Breast epithelium (tissue), 4 donors: ENCODE data around the gene LDHD. TPM values are rescaled to one million over a fixed set of nuclear protein-coding genes. Genes with fewer than 3 reads are reported as not detected.

Source experiments
- DNase-seq, 2 donors: peaks; one replicate each; pipeline ENCODE4 v3.0.0-alpha.2; 2019; ENCODE audit warnings: low spot score in 2 of 2
- H3K27ac ChIP-seq, 2 donors: fragments of 200-600 bp; sonication (generic) in 1 of 2; one replicate each; pipeline ENCODE4 v1.5.1; 2016 to 2019; ENCODE audit warnings: mild to moderate bottlenecking in 1 of 2
- H3K27me3 ChIP-seq, 2 donors: fragments of 200-600 bp; sonication (generic) in 1 of 2; one replicate each; pipeline versions ENCODE4 v1.5.1 to v1.6.0; 2017 to 2019; ENCODE audit warnings: control low read depth in 1 of 2, mild to moderate bottlenecking in 1 of 2
- H3K36me3 ChIP-seq: fragments of 200-600 bp; one replicate; pipeline ENCODE4 v1.5.1; 2019
- H3K4me1 ChIP-seq, 2 donors: fragments of 200-600 bp; sonication (generic); one replicate each; pipeline ENCODE4 v1.5.1; 2016 to 2019; ENCODE audit warnings: control low read depth in 1 of 2
- H3K4me3 ChIP-seq, 3 donors: fragments of 200-600 bp; sonication (generic); 1 replicate in 2 of 3; 2 replicates in 1 of 3; pipeline ENCODE4 v1.5.1; 2016 to 2019; ENCODE audit warnings: mild to moderate bottlenecking in 3 of 3, moderate library complexity in 2 of 3
- H3K9me3 ChIP-seq, 2 donors: fragments of 200-600 bp; sonication (generic) in 1 of 2; one replicate each; pipeline ENCODE4 v1.5.1; 2016 to 2019; ENCODE audit warnings: control low read depth in 1 of 2
- POLR2A ChIP-seq: fragments of 450-650 bp; IDR thresholded peaks from one replicate; pipeline ENCODE4 v1.6.1; 2016; ENCODE audit warnings: antibody characterized with exemption, mild to moderate bottlenecking, moderate library complexity
- POLR2AphosphoS5 ChIP-seq, 3 donors: sonication (generic); formaldehyde crosslinking; IDR thresholded peaks; one replicate each; pipeline ENCODE4 v1.6.1; 2017; ENCODE audit warnings: antibody characterized with exemption in 3 of 3
- intact Hi-C: fragments of 100-400 bp; cut with DNase I; formaldehyde crosslinking; loops from one replicate; pipeline ENCODE4 v1.15.1; 2023; ENCODE audit warnings: low total_unique reads
- total RNA-seq, 3 donors: library from RNA; depleted of rRNA; stranded (reverse); fragments of >200 nt; gene quantifications; one replicate each; pipeline ENCODE4 v1.1.0, GENCODE V29; 2016
- TF ChIP-seq, protein P1 (sequence below), 3 donors: fragments of 450-650 bp; IDR thresholded peaks; one replicate each; pipeline ENCODE4 v1.5.1; 2016 to 2017; ENCODE audit warnings: antibody characterized with exemption in 3 of 3, mild to moderate bottlenecking in 3 of 3, moderate library complexity in 3 of 3

Gene LDHD
- 10 to 100 TPM; 10.5 to 17.6 (median 10.7) TPM for total RNA-seq

DNA sequence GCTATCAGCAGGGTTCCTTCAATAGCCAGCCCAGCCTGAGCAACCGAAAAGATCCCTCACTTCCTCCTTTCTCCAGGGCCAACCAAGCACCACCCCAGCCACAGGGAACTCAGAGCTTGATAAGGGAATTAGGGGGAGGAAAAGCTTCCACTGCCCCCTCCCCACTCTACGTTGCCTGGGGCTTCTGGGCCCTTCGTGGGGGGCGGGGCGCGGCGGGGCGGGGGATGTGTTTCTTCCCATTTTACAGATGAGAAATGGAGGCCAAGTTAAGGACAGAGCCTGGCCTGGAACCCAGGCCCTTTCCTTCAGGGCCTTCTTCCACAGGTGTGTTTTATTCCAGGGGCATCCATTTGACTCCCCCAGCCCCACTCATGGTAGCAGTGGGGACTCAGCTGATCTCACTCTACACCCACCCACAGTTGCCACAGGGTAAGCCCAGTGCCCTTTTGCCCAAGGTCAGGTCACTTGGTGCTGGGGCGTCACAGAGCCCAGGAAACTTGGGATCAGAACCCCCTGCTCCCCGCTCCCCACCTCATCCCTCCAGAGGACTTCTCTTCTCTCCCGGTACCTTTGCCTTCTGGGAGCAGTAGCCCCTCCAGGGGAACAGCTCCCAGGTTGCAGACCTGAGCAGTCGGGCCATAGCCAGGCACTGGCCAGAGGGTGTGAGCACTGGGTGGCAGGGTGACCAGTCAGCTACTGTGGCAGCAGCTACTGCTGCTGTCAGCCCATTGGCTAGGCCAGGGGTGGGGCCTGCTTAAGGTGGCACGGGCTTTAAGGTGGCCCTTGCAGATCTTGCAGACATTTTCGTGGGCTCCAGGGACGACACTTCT, at the start of gene LDHD:
TSS of gene LDHD (minus strand) at position 700 of the 830 bp plus-strand sequence. CDS start at position 640, 60 bp downstream.
- intact Hi-C loops: no loop called here
- DNase-seq: peak; percentile 70 to 80
- peak within 1 kb of the TSS; percentile 67 for H3K27ac ChIP-seq

GRCh38 chr16:75160386-75160785, 43.8 kb upstream of the LDHD start:
- intact Hi-C loops: no loop called here
- Histone ChIP-seq H3K36me3 (no peaks in the 10 kb centered on the region), H3K4me1 (no peaks in the 10 kb centered on the region)

More for the DNA sequence above, at the start of gene LDHD:
- Histone ChIP-seq H3K4me3 (peak within 1 kb of the TSS; percentile 47 to 75 (median 60)), H3K9me3 (peaks cover 0 to 2% of the 10 kb centered on the region in 2 donors), H3K4me1 (peaks cover 9% of the 10 kb centered on the region in 2 donors), H3K36me3 (no peaks in the 10 kb centered on the region), H3K27me3 (no peaks in the 10 kb centered on the region)
- TF ChIP-seq POLR2AphosphoS5 (IDR thresholded peaks at IDR 0.05) (peak in 2 of 3 donors; percentile 27 to 51), POLR2A (no peak)

GRCh38 chr16:75152635-75153034, 36.1 kb upstream of the LDHD start:
- no peak overlapping the region for H3K4me3 ChIP-seq
- H3K27me3 ChIP-seq: no peaks in the 10 kb centered on the region
- no peak for DNase-seq
- peaks cover 11 to 23% of the 10 kb centered on the region in 2 donors for H3K9me3 ChIP-seq
- TF ChIP-seq POLR2AphosphoS5 (IDR thresholded peaks at IDR 0.05): no peak
- TF ChIP-seq, protein P1, sequence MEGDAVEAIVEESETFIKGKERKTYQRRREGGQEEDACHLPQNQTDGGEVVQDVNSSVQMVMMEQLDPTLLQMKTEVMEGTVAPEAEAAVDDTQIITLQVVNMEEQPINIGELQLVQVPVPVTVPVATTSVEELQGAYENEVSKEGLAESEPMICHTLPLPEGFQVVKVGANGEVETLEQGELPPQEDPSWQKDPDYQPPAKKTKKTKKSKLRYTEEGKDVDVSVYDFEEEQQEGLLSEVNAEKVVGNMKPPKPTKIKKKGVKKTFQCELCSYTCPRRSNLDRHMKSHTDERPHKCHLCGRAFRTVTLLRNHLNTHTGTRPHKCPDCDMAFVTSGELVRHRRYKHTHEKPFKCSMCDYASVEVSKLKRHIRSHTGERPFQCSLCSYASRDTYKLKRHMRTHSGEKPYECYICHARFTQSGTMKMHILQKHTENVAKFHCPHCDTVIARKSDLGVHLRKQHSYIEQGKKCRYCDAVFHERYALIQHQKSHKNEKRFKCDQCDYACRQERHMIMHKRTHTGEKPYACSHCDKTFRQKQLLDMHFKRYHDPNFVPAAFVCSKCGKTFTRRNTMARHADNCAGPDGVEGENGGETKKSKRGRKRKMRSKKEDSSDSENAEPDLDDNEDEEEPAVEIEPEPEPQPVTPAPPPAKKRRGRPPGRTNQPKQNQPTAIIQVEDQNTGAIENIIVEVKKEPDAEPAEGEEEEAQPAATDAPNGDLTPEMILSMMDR (IDR thresholded peaks at IDR 0.05): no peak
- TF ChIP-seq POLR2A: no peak
- no peak overlapping the region for H3K27ac ChIP-seq
- intact Hi-C loops: no loop called here
- H3K4me1 ChIP-seq: no peaks in the 10 kb centered on the region
- no peaks in the 10 kb centered on the region for H3K36me3 ChIP-seq

More at GRCh38 chr16:75160386-75160785, 43.8 kb upstream of the LDHD start:
- Histone ChIP-seq H3K4me3 (no peak overlapping the region), H3K27ac (no peak overlapping the region), H3K27me3 (no peaks in the 10 kb centered on the region), H3K9me3 (no peaks in the 10 kb centered on the region)
- DNase-seq: no peak
- no peak for TF ChIP-seq POLR2A
- TF ChIP-seq, protein P1 (IDR thresholded peaks at IDR 0.05): no peak
- no peak for TF ChIP-seq POLR2AphosphoS5 (IDR thresholded peaks at IDR 0.05)

DNA sequence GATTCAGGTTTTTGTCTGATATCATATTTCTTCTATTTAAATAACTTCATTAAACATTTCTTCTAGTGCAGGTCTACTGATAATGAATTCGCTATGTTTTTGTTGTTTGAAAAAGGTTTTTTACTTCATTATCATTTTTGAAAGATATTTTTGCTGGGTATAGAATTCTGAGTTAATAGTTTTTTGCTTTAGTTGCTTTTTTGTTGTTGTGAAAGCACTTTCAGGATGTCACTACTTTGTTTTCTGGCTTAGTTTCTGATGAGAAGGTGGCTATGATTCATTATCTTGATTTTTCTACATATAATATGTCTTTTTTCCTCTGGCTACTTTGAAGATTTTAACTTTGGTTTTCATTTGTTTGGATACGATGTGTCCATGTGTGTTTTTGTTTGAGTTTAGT, 35.2 kb upstream of the LDHD start:
- Histone ChIP-seq H3K27me3 (no peaks in the 10 kb centered on the region), H3K4me3 (no peak overlapping the region), H3K36me3 (no peaks in the 10 kb centered on the region), H3K27ac (no peak overlapping the region), H3K9me3 (peaks cover 11 to 23% of the 10 kb centered on the region in 2 donors), H3K4me1 (no peaks in the 10 kb centered on the region)
- DNase-seq: no peak
- no peak for TF ChIP-seq POLR2AphosphoS5 (IDR thresholded peaks at IDR 0.05)
- TF ChIP-seq, protein P1 (IDR thresholded peaks at IDR 0.05): no peak
- no peak for TF ChIP-seq POLR2A
- intact Hi-C loops: no loop called here

- intact Hi-C loops: no loop called here
- Histone ChIP-seq H3K27ac (peak within 1 kb of the TSS; percentile 96 to 97), H3K9me3 (peaks cover 22 to 32% of the 10 kb centered on the region in 2 donors), H3K27me3 (no peaks in the 10 kb centered on the region), H3K36me3 (no peaks in the 10 kb centered on the region), H3K4me3 (peak within 1 kb of the TSS; percentile 75 to 93 (median 83)), H3K4me1 (no peaks in the 10 kb centered on the region)
- DNase-seq: peak; percentile 93 to 95
- peak; percentile 78 to 92 (median 83) for TF ChIP-seq POLR2AphosphoS5 (IDR thresholded peaks at IDR 0.05)
- peak; percentile 24 for TF ChIP-seq POLR2A
- TF ChIP-seq, protein P1 (IDR thresholded peaks at IDR 0.05): no peak
These were observed 32.0 kb upstream of the LDHD start, which contains the start of gene ZFP1 for GRCh38 chr16:75148311-75149195. Gene ZFP1 (plus strand): TSS chr16:75148524. CDS start chr16:75152952, 4,428 bp downstream.
